CD4-positive, CD25-positive, alpha-beta regulatory T cell (primary cell): ENCODE data around the gene MED10. TPM values are rescaled to one million over a fixed set of nuclear protein-coding genes. Genes with fewer than 3 reads are reported as not detected.
A peak's percentile ranks its signal among the peaks of the same experiment; 100 is the strongest.

ENCODE experiments used
- ATAC-seq, 2 donors: fragments of 150-1000 bp; cut with Tn5 transposase; one replicate each; pipeline ENCODE4 v1.10.0; 2021; ENCODE audit warnings: low read depth in 2 of 2, moderate number of reproducible peaks in 2 of 2, moderate library complexity in 1 of 2
- DNase-seq, 3 donors: peaks; one replicate each; pipeline versions ENCODE4 v3.0.0 to v3.0.0-alpha.2; 2012 to 2022; ENCODE audit warnings: mixed read lengths in 1 of 3
- H3K27ac ChIP-seq: one replicate; pipeline ENCODE4 v1.7.0; 2013; ENCODE audit warnings: mild to moderate bottlenecking, low read length; ENCODE audit not compliant: insufficient read depth, poor library complexity, severe bottlenecking
- H3K27me3 ChIP-seq: one replicate; pipeline ENCODE4 v1.7.0; 2013; ENCODE audit warnings: low read length; ENCODE audit not compliant: control insufficient read depth, insufficient read depth
- H3K36me3 ChIP-seq: one replicate; pipeline ENCODE4 v1.7.0; 2013; ENCODE audit warnings: mild to moderate bottlenecking, low read length, moderate library complexity; ENCODE audit not compliant: control insufficient read depth, insufficient read depth
- H3K4me1 ChIP-seq: 2 replicates; pipeline ENCODE4 v1.7.0; 2013; ENCODE audit warnings: mild to moderate bottlenecking, low read length; ENCODE audit not compliant: insufficient read depth, control insufficient read depth, poor library complexity, severe bottlenecking
- H3K4me3 ChIP-seq: one replicate; pipeline ENCODE4 v1.7.0; 2013; ENCODE audit warnings: low read depth, mild to moderate bottlenecking, low read length, moderate library complexity
- H3K9me3 ChIP-seq, 2 experiments: 1 replicate in 1 of 2; 2 replicates in 1 of 2; pipeline ENCODE4 v1.7.0; 2013; ENCODE audit warnings: low read length in 2 of 2, mild to moderate bottlenecking in 1 of 2, moderate library complexity in 1 of 2; ENCODE audit not compliant: control insufficient read depth in 2 of 2
- H3K27ac Mint-ChIP-seq, 3 donors: one replicate each; pipeline ENCODE4 v1.8.0; 2020 to 2022; ENCODE audit warnings: mild to moderate bottlenecking in 3 of 3, mixed read lengths in 3 of 3, moderate library complexity in 2 of 3
- H3K27me3 Mint-ChIP-seq: one replicate; pipeline ENCODE4 v1.8.0; 2022; ENCODE audit warnings: mild to moderate bottlenecking, mixed read lengths
- H3K36me3 Mint-ChIP-seq: one replicate; pipeline ENCODE4 v1.8.0; 2020; ENCODE audit warnings: mixed read lengths
- H3K4me1 Mint-ChIP-seq, 4 donors: one replicate each; pipeline ENCODE4 v1.8.0; 2020 to 2022; ENCODE audit warnings: mixed read lengths in 4 of 4, mild to moderate bottlenecking in 1 of 4
- H3K4me3 Mint-ChIP-seq, 4 donors: one replicate each; pipeline ENCODE4 v1.8.0; 2020 to 2022; ENCODE audit warnings: mild to moderate bottlenecking in 4 of 4, mixed read lengths in 4 of 4, moderate library complexity in 3 of 4
- H3K9me3 Mint-ChIP-seq, 7 donors: one replicate each; pipeline ENCODE4 v1.8.0; 2020 to 2022; ENCODE audit warnings: mixed read lengths in 7 of 7, mild to moderate bottlenecking in 3 of 7, moderate library complexity in 2 of 7
- polyA plus RNA-seq, 4 donors: library from polyadenylated mRNA; unstranded; fragments of 300-500 nt; fragmentation: Illumina TruSeq; gene quantifications; one replicate each; pipeline ENCODE4 v1.2.3, GENCODE V29; 2021
- total RNA-seq: library from RNA; stranded (reverse); gene quantifications from one replicate; pipeline ENCODE4 v1.2.3, GENCODE V29; 2022

Gene MED10
- total and polyA plus RNA-seq, 5 donors from 2014 or later, result 66.8 to 126 (median 101) TPM

GRCh38 chr5:6417657-6418056 lies 39.3 kb upstream of the MED10 start:
- Histone ChIP-seq H3K4me3 (no peak overlapping the region), H3K4me1 (no peaks in the 10 kb centered on the region), H3K27me3 (no peaks in the 10 kb centered on the region), H3K36me3 (no peaks in the 10 kb centered on the region), H3K9me3 (no peaks in the 10 kb centered on the region), H3K27ac (no peak overlapping the region)
- Mint-ChIP-seq H3K4me3 (no peak overlapping the region), H3K27ac (no peak overlapping the region), H3K27me3 (peaks cover 4% of the 10 kb centered on the region), H3K4me1 (no peaks in the 10 kb centered on the region), H3K9me3 (no peaks in the 10 kb centered on the region), H3K36me3 (no peaks in the 10 kb centered on the region)
- ATAC-seq, result no peak
- no peak for DNase-seq

GRCh38 chr5:6412811-6413210 lies 34.5 kb upstream of the MED10 start:
- Histone ChIP-seq H3K27ac (no peak overlapping the region), H3K27me3 (no peaks in the 10 kb centered on the region), H3K4me3 (no peak overlapping the region), H3K36me3 (no peaks in the 10 kb centered on the region), H3K9me3 (no peaks in the 10 kb centered on the region), H3K4me1 (no peaks in the 10 kb centered on the region)
- ATAC-seq, result no peak
- no peak overlapping the region for H3K27ac Mint-ChIP-seq
- H3K4me1 Mint-ChIP-seq, result no peaks in the 10 kb centered on the region
- no peaks in the 10 kb centered on the region for H3K36me3 Mint-ChIP-seq
- H3K4me3 Mint-ChIP-seq, result no peak overlapping the region
- DNase-seq, result no peak
- peaks cover 4% of the 10 kb centered on the region for H3K27me3 Mint-ChIP-seq
- H3K9me3 Mint-ChIP-seq, result no peaks in the 10 kb centered on the region

DNA sequence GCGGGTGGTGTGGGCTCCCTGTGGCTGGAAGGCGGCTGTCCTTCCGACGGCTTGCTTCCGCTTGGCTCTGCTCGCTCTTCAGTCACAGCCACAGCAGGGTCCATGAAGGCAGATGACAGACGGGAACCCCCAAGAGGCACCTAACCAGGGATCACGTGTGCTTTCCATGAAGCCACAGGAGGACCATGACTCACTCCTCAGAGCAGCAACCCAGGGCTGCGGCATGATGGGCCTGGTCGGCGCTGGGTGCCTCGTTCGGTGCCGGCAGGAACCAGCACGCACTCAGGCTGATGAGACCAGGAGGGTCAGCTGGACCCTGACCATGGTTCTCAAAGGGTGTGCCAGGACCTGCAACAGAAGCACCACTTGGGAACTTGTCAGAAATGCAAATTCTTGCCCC lies 32.8 kb upstream of the MED10 start:
- Mint-ChIP-seq H3K9me3 (no peaks in the 10 kb centered on the region), H3K36me3 (no peaks in the 10 kb centered on the region), H3K4me1 (no peaks in the 10 kb centered on the region), H3K4me3 (no peak overlapping the region), H3K27ac (no peak overlapping the region), H3K27me3 (peaks cover 1% of the 10 kb centered on the region)
- Histone ChIP-seq H3K4me3 (no peak overlapping the region), H3K27ac (no peak overlapping the region), H3K27me3 (no peaks in the 10 kb centered on the region), H3K4me1 (no peaks in the 10 kb centered on the region), H3K9me3 (no peaks in the 10 kb centered on the region), H3K36me3 (no peaks in the 10 kb centered on the region)
- DNase-seq, result no peak
- ATAC-seq, result no peak

GRCh38 chr5:6410421-6410820 lies 32.1 kb upstream of the MED10 start:
- no peaks in the 10 kb centered on the region for H3K27me3 ChIP-seq
- H3K4me1 Mint-ChIP-seq, result no peaks in the 10 kb centered on the region
- no peaks in the 10 kb centered on the region for H3K9me3 ChIP-seq
- no peaks in the 10 kb centered on the region for H3K36me3 ChIP-seq
- H3K27ac ChIP-seq, result no peak overlapping the region
- no peak for ATAC-seq
- H3K27me3 Mint-ChIP-seq, result no peaks in the 10 kb centered on the region
- H3K9me3 Mint-ChIP-seq, result no peaks in the 10 kb centered on the region
- no peak overlapping the region for H3K4me3 ChIP-seq
- H3K4me3 Mint-ChIP-seq, result no peak overlapping the region
- H3K27ac Mint-ChIP-seq, result no peak overlapping the region
- H3K4me1 ChIP-seq, result no peaks in the 10 kb centered on the region
- no peak for DNase-seq
- no peaks in the 10 kb centered on the region for H3K36me3 Mint-ChIP-seq

DNA sequence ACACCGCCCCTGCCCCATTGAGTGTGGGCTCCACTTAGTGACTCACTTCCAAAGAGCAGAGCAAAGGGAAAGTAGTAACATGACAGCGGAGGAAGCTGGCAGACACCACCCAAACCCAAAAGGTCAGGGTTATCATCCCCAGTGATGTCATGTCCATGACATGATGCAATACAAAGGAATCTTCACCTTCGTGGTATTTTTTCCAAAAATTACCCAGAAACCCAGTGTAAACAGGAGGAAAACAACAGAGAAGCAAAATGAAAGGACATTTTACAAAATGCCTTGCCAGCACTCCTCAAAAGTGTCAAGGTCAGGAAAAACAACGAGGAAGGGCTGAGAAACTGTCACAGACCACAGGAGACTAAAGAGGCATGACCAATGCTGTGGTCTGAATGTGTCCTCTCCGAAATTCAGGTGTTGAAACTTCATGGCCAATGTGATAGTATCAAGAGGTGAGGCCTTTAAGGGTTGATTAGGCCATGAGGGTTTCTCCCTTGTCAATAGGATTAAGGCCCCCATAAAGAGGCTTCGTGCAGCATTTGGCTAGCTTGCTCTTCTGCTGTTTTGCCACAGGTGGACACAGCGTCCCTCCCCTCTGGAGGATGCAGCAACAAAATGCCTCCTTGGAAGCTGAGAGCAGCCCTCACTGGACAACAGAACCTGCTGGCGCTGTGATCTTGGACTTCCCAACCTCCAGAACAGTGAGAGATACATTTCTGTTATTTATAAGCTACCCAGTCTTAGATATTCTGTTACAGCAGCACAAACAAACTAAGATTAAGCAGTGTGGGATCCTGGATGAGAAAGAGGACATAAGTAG lies 30.5 kb upstream of the MED10 start:
- Histone ChIP-seq H3K9me3 (no peaks in the 10 kb centered on the region), H3K4me1 (no peaks in the 10 kb centered on the region), H3K4me3 (no peak overlapping the region), H3K36me3 (no peaks in the 10 kb centered on the region), H3K27ac (no peak overlapping the region), H3K27me3 (no peaks in the 10 kb centered on the region)
- H3K4me3 Mint-ChIP-seq, result no peak overlapping the region
- no peaks in the 10 kb centered on the region for H3K9me3 Mint-ChIP-seq
- no peak for ATAC-seq
- H3K27ac Mint-ChIP-seq, result peak overlapping the region in 1 of 3 donors; percentile 2
- no peaks in the 10 kb centered on the region for H3K36me3 Mint-ChIP-seq
- peaks cover 4% of the 10 kb centered on the region for H3K27me3 Mint-ChIP-seq
- H3K4me1 Mint-ChIP-seq, result no peaks in the 10 kb centered on the region
- no peak for DNase-seq

DNA sequence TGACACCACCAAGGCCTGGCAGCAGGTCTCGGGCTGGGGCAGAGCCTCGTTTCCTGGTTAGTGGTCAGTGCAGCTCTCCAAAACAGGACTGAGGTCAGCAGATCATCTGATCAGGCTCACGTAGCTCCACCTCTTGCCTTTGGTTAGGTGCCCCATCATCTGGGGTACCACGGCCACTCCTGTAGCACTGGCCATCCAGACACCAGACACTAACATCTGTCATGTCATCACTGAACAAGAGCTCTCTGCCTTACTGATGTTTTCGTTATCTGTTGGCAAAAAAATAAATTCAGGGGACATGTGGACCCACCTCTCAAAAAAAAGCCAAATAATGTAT lies 29.9 kb upstream of the MED10 start:
- Mint-ChIP-seq H3K4me1 (no peaks in the 10 kb centered on the region), H3K36me3 (no peaks in the 10 kb centered on the region), H3K27ac (no peak overlapping the region), H3K27me3 (peaks cover 10% of the 10 kb centered on the region), H3K4me3 (no peak overlapping the region), H3K9me3 (no peaks in the 10 kb centered on the region)
- DNase-seq, result no peak
- Histone ChIP-seq H3K36me3 (no peaks in the 10 kb centered on the region), H3K9me3 (no peaks in the 10 kb centered on the region), H3K27me3 (no peaks in the 10 kb centered on the region), H3K4me1 (no peaks in the 10 kb centered on the region), H3K27ac (no peak overlapping the region), H3K4me3 (no peak overlapping the region)
- ATAC-seq, result no peak

DNA sequence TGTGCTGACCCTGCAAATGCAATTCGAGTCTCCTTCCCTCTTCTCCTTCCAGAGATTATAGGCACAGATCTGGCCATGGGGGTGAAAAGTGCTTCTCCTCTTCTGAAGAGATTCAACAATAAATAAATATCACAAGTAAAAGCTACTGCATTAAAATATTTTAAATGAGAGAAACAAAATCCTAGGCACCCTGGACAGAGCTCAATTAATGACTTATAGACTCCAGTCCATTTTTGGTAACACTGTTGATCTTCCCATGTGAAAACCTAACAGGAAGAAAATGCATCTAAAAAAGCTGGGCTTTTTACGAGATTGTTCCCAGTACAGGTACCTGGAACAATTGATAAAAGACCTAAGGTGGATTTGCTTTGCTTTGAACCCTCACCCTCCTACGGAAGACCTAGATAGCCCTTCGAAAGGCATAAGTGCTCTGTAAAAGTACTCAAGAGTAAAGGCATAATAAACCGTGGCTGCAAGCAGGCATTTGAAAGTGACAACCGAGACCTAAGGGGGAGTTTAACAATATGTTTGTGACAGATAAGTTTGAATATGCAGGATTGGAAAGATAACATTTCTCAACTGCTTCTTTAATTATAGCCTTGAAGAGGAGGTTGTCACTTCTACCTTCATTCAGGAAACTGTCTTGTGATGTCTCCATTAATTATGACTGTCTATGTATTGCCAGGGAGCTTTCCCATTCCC lies 29.4 kb upstream of the MED10 start:
- H3K27ac ChIP-seq, result no peak overlapping the region
- peaks cover 13% of the 10 kb centered on the region for H3K27me3 Mint-ChIP-seq
- no peak for DNase-seq
- no peaks in the 10 kb centered on the region for H3K4me1 ChIP-seq
- H3K4me3 Mint-ChIP-seq, result no peak overlapping the region
- no peak overlapping the region for H3K4me3 ChIP-seq
- no peak overlapping the region for H3K27ac Mint-ChIP-seq
- H3K36me3 ChIP-seq, result no peaks in the 10 kb centered on the region
- no peak for ATAC-seq
- no peaks in the 10 kb centered on the region for H3K36me3 Mint-ChIP-seq
- H3K9me3 Mint-ChIP-seq, result no peaks in the 10 kb centered on the region
- H3K9me3 ChIP-seq, result no peaks in the 10 kb centered on the region
- H3K27me3 ChIP-seq, result peaks cover 4% of the 10 kb centered on the region
- H3K4me1 Mint-ChIP-seq, result no peaks in the 10 kb centered on the region

GRCh38 chr5:6405591-6405990 lies 27.2 kb upstream of the MED10 start:
- no peaks in the 10 kb centered on the region for H3K9me3 ChIP-seq
- H3K27me3 Mint-ChIP-seq, result peaks cover 22% of the 10 kb centered on the region

More at GRCh38 chr5:6405591-6405990, 27.2 kb upstream of the MED10 start:
- ATAC-seq, result no peak
- no peak overlapping the region for H3K27ac Mint-ChIP-seq
- Histone ChIP-seq H3K27ac (no peak overlapping the region), H3K27me3 (peaks cover 11% of the 10 kb centered on the region), H3K4me3 (no peak overlapping the region), H3K36me3 (no peaks in the 10 kb centered on the region), H3K4me1 (no peaks in the 10 kb centered on the region)
- H3K36me3 Mint-ChIP-seq, result no peaks in the 10 kb centered on the region
- H3K9me3 Mint-ChIP-seq, result peaks cover 0 to 1% (median 0%) of the 10 kb centered on the region in 7 donors
- DNase-seq, result no peak
- H3K4me3 Mint-ChIP-seq, result no peak overlapping the region
- H3K4me1 Mint-ChIP-seq, result no peaks in the 10 kb centered on the region
